Activated T-helper 1 cell treated with Interleukin-2 at 50 U/mL for 16 hours (primary cell): Measurements from ENCODE around the gene EPB41L2.

Experiments used
- DNase-seq: peaks from one replicate; pipeline ENCODE4 v3.0.0-alpha.2; 2020; ENCODE audit warnings: low read depth

The EPB41L2 gene

DNA sequence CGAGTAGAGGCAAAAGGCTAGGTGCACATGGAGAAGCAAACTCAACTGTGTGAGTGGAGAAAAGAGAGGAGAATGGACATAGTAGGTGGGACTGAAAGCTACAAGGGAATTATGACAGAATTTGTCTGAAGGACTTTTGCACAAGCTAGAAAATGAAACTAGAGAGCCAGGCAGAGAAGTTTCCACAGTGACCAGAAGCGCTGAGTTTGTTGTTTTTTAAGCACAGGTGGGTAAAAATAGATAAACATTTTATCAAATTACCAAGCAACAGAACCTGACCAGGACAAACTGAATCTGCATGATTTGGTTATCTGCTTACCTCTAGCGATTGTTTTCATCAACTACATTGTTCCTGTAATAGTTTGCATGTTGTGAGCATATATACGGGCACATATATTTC is 197.3 kb downstream of the EPB41L2 start:
- no peak for DNase-seq

DNA sequence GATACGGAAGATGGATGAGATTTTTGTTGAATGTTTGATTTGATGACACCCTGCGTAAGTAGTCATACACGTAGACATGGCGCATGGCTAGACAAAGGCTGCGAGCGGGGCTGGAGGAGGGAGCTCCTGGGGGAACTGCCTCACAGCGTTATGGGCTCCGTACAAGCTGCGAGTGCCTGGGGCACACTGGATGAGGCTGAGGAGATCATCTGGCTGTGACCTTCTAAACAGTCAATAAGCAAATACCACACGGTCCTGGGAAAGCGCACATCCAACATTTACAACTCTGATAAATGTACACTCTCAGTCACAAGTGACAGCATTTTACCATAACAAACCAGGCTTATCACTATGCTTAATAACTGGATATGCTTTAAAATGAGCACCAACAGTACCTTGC is 198.7 kb downstream of the EPB41L2 start:
- DNase-seq = no peak

DNA sequence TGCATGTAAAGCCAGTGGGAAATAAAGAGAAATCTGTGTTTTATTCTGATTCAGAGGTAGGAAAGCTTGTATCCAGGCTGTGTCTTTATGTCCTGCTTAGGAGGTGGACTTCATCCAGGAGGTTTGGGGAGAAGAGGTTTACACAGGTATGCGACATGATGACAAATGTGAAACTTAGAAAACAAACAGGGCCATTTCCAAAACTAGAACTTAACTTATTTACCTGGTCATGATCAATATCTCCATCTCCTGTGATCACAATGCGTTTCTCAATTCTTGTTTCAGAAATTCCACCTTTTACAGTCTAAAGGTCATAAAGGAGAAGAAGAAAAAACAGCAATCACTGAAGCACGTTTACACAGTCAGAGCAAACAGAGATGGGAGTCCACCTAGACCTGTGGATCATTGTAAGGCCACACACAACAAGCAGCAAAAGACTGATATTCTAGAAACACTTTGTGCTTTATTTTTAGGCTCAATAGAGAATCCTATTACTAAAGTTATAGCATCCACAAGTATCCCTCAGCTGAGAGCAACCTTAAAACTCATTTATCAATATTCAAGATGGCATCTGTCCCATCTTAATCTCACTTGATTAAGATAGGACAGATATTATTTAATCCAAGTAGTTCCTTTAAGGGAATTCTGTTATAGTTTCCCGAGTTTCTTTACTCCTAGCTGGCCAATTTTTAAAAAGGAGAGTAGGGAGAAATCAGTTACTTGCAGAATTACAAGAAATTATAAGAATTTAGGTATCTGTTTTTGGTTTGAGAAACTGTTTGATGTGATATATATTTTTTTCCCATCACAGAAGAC is 199.4 kb downstream of the EPB41L2 start:
- no peak for DNase-seq

DNA sequence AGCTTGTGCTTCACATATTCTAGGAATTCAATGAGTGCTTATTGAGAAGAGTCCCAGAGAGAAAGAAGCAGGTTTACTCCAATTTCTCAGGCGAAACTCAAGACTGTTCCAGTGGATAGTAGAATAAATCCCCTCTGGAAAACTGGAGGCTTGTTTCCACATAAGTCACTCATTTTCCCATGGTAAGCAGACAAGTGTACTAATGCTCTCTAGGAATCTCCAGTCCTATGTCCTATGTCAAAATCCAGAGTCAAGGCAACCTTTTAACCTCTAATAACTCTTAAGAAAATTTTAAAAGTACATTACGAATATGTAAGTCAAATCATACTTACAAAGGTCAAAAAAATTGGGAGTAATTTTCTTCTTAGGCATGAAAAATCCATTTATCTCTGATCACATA is 200.7 kb downstream of the EPB41L2 start:
- no peak for DNase-seq

DNA sequence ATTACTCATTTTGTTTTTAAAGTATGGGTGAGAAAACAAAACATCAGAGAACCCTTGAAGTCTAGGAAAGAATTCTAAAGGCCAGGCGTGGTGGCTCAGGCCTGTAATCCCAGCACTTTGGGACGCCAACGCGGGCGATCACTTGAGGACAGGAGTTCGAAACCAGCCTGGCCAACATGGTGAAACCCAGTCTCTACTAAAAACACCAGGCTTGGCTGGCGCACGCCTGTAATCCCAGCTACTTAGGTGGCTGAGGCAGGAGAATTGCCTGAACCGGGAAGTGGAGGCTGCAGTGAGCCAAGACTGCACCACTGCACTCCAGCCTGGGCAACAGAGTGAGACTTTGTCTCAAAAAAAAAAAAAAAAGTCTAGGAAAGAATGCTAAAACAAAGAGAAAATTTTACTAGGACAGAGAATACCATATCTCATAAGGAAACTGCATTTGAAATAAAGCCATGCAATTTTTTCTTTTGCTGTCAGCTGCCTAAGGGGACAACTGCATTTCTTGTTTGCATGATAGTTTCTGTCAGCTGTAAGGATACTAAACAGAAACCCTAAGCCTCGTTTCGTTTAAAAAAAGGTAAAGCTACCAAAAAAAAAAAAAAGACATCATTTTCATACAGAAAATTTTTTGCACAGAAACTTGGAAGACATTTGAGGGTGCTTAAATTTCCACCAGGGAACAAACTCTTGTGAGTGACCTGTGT is 203.7 kb downstream of the EPB41L2 start:
- no peak for DNase-seq

DNA sequence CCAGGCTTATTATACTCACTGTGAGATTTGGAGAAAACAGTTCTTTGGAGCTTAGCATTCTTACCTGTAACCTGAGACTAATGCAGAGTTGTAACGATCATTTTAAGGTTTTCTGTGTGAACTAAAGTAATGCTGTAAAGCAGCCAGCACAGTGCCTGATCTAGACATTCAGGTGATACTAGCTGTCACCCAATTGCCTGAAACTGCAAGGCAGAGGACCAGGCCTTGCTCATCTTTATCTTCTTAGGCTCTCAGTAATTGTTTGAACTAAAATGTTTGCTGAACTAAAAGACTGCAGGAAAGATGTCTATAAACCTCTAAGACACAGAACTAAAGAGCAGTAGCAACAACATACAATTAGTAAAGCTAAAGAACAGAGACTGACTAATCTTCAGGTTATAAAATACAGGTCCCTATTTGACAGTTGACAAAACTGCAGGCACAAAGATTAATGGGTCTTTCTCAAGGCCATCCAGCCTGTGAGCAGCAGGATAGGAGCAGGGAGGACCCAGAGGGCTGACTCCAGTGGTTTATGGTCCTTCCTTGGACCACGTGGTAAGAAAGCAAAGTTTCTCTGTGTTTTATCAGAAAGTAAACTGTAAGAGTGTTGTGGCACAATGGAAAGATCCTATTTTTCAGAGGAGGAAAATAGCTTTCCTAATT is 204.4 kb downstream of the EPB41L2 start:
- no peak for DNase-seq

DNA sequence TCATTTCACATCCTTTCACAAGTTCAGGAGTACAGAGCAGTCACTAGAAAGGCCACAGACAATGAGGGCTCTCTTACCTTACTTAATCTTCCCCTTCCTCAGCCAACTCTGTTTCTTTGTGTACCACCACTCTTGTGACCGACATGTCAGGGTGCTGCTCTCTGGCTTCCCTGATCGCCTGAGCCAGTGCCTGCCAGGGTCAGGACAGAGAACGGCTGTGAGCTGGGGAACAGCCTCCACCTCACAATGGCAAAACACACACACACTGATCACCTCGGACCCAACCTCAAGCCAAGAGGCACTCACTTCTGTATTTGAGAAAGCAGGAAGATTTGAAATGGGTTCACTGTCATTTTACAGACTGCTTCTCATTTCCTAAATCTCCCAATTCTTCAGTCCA is 205.0 kb downstream of the EPB41L2 start:
- no peak for DNase-seq

DNA sequence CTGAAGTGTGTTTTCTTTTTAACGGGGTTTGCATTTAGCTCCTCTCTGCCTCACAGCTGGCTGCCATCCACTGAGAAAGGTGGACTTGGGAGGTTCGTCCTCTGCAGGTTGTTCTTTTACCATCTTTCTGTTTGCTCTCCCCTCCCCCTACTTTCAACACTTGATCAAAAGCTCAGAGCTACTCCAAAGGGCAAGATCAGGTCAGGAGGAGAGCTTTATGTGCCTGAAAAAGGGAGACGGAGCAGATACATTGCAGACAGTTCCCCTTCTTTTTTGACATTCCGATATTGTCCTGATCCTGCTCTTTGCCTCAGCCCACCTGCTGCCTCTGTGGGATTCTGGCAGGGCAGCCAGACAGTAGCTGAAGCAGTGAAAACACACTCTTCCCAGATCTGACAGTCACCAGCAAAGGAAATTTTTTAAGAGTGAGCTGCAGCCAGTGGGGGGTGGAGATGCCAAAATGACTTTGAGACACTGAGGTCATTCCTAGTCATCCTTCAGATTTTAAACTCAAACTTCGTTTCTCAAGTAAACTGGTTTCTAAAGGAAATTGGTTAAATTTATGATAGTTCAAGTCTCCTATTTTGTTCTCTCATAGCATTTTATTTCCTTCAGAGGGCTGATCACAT is 209.4 kb downstream of the EPB41L2 start:
- DNase-seq = no peak

DNA sequence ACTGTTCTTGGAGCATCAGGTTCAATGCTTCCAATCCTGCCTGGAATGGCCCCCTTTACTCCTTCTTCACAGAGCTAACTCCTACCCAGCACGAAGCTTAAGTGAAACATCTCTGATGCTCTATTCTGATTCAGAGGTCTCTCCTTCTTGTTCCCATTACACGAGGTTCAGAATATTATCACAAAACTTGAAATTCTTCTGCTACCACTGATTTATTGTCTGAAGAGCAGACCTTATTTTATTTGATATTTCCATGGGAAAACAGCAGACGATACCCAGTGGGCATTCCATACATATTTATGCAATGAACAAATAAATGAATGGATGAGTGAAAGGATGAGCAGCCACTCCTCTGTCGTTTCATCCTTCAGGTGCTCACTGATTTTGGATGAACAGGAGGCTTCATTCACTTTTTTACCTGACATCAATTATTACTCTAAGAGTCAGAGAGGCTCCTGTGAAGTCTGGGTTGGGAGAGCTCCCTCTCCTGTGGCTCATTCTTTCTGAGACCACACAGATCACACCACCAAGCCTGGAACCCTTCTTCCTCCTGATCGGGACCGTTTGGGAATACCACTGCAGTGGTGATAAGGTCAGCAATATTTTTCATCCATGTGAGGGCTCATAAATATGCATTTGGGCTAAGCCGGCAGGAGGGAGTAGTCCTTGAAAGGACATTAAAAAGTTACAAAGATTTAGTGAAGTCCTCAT is 210.0 kb downstream of the EPB41L2 start:
- DNase-seq = no peak

DNA sequence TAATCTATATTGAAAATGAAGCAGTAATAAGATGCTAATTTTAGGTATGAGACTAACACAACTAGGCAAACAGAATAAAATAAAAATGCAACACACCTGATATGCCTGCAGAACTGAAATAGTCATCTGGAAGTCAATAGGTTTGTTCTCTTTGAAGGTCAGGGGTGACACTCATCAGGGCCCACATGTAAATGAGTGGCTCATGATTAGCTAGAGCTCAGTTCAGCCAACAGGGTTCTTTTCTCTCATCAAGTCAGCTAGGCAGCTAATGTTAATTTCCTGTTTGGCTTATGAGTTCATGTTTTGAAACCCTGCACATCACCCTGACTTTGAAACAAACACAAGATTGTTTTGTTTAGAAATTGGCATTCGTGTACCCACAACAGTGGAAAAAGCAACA is 212.0 kb downstream of the EPB41L2 start:
- DNase-seq = no peak

DNA sequence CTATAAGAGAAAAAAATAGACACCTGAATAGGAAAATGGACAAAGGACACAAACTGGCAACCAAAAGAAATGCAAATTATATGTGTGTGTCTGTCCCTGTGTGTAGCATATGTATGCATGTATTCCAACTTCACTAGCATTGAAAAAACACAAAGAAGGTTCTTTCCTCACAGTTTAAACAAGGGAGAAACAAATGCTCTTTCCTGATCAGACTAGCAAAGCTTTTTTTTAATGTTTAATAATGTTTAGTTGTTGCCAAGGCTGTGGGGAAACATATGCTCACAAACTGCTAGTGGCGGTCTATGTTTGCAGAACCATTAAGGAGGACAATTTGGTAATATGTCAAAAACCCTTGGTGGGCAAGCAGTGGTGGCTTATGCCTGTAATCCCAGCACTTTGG is 213.5 kb downstream of the EPB41L2 start:
- no peak for DNase-seq

DNA sequence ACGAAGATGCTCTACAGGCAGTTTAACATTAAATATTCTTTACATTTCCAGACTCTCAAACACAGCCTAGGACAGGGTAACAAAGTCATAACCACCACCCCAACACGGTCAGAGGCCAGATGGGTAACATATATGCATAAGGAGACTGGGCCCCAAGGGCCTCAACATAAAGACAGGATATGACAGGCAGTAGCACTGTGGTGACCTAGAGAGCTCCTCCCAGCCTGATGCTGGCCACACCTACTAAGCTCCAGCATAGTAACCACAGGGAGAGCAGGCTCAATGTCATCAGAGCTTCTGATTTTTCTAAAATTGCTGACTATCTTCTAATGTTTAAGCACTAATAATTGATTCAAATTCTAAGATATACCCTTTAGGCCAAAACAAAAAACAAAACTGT is 214.1 kb downstream of the EPB41L2 start:
- DNase-seq = no peak

DNA sequence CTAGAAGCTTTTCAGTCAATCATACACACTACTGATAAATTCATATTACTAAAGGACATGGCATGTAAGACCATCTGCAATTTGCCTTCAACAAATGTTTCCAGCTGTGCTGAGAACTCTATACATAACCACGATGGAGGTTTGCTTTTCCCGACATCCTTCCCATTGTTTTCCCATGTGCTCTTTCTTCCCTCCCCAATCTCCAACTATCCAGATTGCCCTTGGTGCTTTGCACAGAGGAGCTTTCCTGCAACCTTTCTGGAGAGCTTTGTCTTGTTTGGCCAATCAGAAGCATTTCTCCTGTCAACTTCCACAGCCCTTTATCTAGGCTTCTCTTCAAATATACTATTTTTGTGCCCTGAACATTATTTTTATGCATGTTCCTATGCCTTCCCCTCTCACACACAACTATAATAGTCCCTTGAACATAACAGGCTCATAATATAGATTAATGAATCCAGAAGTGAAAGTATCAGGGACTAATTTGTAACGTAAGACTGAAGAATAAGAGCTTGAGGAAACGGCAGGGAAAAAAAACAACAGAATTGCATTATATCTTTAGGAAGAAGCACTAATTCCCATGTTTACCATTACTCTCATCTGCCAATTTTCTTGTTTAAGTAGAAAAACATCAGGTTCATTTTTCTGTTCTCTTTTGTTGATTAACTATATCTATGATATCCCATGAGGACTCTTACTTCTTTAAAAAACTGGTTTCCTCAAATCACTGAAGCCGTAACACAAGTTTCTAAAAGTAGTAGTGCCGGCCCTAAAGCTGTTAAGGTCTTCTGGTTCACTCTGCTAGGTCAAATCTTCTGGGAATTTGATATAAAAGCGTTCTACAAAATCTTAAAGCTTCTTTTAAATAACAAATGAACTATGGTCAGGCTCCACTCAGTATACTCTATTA is 215.8 kb downstream of the EPB41L2 start:
- no peak for DNase-seq

DNA sequence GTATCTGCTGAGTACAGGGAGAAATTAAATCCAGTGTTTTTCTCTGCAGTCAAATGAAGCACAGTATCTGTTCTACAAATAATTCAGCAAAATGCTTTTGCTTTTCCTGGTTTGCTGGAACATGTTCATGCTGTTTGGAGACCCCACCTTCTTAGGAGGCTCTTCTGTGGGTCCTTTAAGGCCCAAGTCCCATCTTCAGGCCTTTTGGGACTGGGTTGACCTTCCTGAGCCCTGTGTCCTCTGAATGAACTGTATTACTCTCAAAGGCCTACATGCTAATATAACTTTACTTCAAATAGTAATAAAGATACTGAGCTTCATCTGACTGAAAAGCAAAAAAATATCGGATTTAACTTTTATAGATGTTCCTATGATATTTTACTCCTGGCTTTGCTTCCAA is 216.5 kb downstream of the EPB41L2 start:
- DNase-seq = no peak

DNA sequence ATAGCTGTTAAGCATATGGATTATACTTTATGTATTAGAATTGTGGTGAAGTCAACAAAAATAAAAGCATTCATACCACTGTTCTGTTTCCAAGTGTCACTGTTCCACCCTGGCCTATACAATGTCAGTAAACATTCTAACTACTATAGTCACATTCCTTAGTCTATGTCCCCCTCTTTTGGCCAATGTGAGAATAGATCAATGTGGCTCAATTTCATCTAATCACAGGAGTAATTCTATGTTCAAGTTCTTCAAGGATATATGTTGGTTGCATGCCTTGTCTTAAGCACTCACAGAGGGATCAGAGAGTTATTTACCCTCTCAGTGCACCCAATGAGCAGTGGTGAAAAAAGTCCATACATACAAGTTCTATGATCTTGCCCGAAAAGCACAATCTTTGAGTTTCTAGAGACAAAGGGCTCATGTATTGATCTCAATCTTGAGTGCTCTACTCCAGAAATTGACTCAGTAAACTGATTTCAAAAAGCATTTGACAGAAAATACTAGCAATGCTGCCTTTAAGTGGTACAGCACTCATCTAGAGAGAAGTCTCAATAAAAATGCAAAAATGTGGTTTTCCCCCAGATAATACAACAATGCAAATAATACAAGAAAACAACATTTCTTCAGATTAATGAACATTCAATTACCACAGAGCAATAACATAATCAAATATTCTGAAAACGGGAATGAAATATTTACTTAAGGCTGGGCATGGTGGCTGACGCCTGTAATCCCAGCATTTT is 219.3 kb downstream of the EPB41L2 start:
- no peak for DNase-seq

DNA sequence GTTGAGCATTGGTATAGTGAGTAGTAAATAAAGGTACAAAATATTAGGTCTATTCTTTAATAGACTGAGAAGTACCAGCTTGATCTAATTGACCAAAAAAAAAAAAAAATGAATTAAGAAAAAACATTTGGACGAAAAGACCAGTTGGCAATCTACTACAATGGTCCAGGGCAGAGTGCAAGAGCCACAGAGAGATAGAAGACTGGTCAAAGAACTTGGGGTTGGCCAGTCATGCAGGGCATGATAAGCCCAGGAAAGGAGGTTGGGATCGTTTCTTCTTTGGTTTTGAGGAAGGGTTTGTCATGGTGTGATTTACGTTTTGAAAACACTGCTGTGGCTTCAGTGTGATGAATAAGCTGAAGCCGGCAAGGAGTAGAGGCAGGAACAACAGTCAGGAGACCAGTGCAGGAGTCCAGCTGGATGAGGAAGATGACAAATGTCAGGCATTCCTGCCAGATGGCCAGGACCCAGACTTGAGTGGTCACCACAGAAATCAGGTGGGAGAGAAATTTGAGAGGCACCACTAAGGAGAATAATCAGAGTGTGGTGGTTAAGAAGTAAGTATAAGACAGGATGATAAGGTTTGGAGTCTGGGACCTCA is 221.8 kb downstream of the EPB41L2 start:
- no peak for DNase-seq

DNA sequence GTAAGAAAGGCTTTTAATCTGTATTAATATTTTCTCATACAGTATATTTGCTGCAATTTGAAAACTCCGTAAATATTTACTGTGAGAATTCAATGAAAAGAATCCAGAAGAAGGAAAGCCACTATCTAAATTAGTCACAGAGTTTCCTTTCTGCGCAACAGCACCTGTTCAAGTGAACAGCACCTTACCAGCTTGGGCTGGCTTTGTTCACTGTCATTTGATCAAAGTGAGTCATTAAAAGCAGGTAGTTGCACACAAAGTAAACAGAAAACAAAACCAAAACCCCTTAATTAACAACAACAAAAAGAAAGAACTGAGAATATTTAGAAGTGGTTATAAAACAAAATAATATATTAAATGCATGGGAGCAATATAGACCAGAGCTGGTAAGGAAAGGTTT is 223.0 kb downstream of the EPB41L2 start:
- no peak for DNase-seq

DNA sequence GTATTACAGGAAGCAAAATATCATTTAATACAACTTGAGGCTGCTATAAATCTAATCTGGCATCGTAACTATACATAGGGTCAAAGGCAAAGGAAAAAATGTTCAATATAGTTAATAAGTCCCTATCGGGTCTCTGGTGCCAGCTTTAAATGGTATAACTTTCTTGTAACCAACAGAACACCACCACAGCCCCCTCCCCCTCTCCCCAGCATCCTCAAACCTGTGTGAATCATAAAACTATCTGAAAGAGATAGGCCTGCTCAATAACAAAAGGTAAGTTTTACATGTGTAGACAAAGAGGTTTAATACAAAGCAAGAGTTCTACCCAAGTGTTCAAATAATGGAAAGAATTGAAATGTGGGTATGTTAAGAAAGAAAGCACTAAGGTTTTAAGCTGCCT is 223.7 kb downstream of the EPB41L2 start:
- no peak for DNase-seq

DNA sequence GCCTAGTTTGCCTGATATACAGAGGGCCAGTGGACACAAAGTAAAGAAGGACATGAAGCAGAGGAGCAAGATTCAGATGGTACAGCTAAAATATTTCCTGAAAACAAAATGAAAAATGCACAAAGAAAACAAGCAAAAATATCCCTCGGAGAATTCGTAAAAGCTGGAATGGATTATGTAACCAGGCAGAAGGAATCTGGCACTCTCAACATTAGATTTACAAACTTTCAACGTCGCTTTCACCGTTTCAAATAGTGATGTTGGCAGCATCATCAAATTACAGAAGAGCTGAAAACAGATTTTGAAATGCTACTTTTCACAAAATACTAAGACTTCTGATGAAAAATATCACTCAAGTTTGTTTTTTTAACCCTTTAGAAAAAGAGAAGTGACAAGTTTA is 224.1 kb downstream of the EPB41L2 start:
- no peak for DNase-seq
